ENCODE measurements around the gene CXCL17.

DNA sequence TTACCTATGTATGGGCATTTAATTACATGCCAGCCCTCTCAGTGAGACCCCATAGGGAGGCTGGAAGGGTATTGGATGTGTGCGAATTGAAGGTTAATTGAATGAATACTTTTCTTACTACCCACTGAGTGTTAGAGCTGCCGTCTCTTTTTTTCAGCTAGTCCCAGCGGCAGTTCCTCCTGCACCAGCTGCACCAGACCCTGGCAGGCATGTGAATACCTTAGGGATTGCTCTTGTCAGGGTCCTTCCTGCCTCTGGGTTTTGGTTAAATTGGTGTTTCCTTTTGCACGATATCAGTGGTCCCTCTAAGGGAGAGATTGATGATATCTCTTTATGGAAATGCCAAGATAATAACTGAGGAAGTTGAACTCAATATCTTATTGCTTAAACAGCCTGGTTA lies 9.8 kb upstream of the CXCL17 start:
- no peak for TF ChIP-seq CTCF (IDR thresholded peaks at IDR 0.05; ENCODE audit: insufficient read depth, low read depth, low read length)
- TF ChIP-seq EZH2 (IDR thresholded peaks at IDR 0.05; ENCODE audit: insufficient read depth, low read length), result no peak
